Neutrophil (primary cell): ENCODE measurements around the gene PTPRN2.

Source experiments
- H3K27ac ChIP-seq: fragments of 200-600 bp; sonication (generic); 2 replicates; pipeline ENCODE4 v1.5.1; 2016; ENCODE audit warnings: mild to moderate bottlenecking, moderate library complexity
- H3K27me3 ChIP-seq: fragments of 200-600 bp; sonication (generic); 2 replicates; pipeline ENCODE4 v1.6.0; 2016; ENCODE audit warnings: mild to moderate bottlenecking
- H3K36me3 ChIP-seq: fragments of 200-600 bp; sonication (generic); 2 replicates; pipeline ENCODE4 v1.5.1; 2017
- H3K4me1 ChIP-seq, 2 experiments: fragments of 200-600 bp in 1 of 2; sonication (generic) in 1 of 2; 1 replicate in 1 of 2; 2 replicates in 1 of 2; pipeline versions ENCODE4 v1.5.1 to v1.6.1; 2013 to 2016; ENCODE audit warnings: low read depth in 1 of 2, low read length in 1 of 2, mild to moderate bottlenecking in 1 of 2, moderate library complexity in 1 of 2; ENCODE audit not compliant: control insufficient read depth in 1 of 2, insufficient read depth in 1 of 2
- H3K4me3 ChIP-seq, 2 experiments: fragments of 200-600 bp in 1 of 2; sonication (generic) in 1 of 2; 1 replicate in 1 of 2; 2 replicates in 1 of 2; pipeline ENCODE4 v1.5.1; 2013 to 2016; ENCODE audit warnings: low read depth in 1 of 2, low read length in 1 of 2, mild to moderate bottlenecking in 1 of 2, moderate library complexity in 1 of 2
- H3K9me3 ChIP-seq: fragments of 200-600 bp; sonication (generic); 2 replicates; pipeline ENCODE4 v1.5.1; 2016
- CTCF ChIP-seq: fragments of 200-600 bp; sonication (generic); IDR thresholded peaks from 2 replicates; pipeline ENCODE4 v1.5.1; 2016; ENCODE audit warnings: antibody characterized with exemption

Gene PTPRN2

GRCh38 chr7:158241919-158242318 lies 345.7 kb downstream of the PTPRN2 start:
- no peak for TF ChIP-seq CTCF
- no peaks in the 10 kb centered on the region for H3K9me3 ChIP-seq
- no peaks in the 10 kb centered on the region for H3K36me3 ChIP-seq
- no peak overlapping the region for H3K4me3 ChIP-seq
- H3K4me1 ChIP-seq = no peaks in the 10 kb centered on the region
- no peaks in the 10 kb centered on the region for H3K27me3 ChIP-seq
- H3K27ac ChIP-seq = no peak overlapping the region

DNA sequence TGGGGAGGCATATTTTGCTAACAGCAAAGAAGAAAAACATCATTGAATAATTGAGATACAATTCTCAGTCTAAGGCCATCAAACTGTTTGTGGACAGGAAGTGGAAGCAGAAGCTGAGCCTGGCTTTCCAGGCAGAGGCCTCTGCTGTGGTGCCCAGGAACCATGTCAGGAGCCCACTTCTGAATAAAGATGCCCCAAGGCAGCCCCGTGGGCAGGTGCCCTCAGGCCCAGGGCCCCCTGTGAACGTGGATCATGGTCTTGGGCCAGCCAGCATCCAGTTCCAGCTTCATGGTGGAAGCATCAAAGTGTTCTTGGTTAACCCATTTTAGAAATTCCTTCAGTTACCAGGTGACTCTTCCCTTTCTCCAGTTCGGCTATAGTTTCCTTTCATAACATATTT lies 346.8 kb downstream of the PTPRN2 start:
- Histone ChIP-seq H3K9me3 (no peaks in the 10 kb centered on the region), H3K27me3 (no peaks in the 10 kb centered on the region), H3K4me1 (no peaks in the 10 kb centered on the region), H3K36me3 (no peaks in the 10 kb centered on the region), H3K27ac (no peak overlapping the region), H3K4me3 (no peak overlapping the region)
- TF ChIP-seq CTCF = no peak

DNA sequence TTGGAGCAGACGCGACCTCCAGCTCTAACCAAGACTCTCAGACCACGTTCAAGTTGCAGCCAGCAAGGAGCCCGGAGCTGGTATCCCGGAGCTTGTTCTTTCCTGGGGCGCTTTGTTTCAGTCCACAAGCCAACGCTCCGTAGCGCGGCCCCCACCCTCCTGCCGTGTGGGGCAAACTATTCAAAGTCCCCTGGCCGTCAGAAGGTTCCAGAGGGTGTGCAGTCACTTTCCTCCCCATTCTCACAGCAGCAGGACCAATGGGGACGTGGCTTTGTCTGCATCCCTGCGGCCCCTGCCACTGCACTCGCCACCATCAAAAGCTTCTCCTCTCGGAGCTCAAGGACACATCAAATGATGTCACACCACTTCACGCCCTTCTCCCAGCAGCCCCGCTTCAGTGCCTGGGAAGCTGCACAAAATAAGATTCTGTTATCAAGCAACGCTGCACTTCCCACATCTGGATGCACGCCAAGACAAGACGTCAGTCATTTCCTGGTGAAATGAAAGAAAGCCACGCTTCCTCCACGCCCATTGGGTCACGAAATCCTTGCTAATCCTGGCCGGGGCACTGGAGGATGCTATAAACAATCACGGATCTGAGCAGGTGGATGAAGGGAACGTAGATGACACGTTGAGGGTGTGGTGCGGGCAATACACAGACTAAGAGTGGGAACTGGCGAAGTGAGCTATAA lies 348.2 kb downstream of the PTPRN2 start:
- H3K36me3 ChIP-seq = no peaks in the 10 kb centered on the region
- H3K9me3 ChIP-seq = no peaks in the 10 kb centered on the region
- no peak for TF ChIP-seq CTCF
- H3K4me1 ChIP-seq = no peaks in the 10 kb centered on the region
- no peak overlapping the region for H3K27ac ChIP-seq
- H3K27me3 ChIP-seq = no peaks in the 10 kb centered on the region
- H3K4me3 ChIP-seq = no peak overlapping the region

GRCh38 chr7:158238616-158239289 lies 348.9 kb downstream of the PTPRN2 start:
- no peaks in the 10 kb centered on the region for H3K27me3 ChIP-seq
- no peak overlapping the region for H3K4me3 ChIP-seq
- H3K4me1 ChIP-seq = no peaks in the 10 kb centered on the region
- H3K27ac ChIP-seq = no peak overlapping the region
- TF ChIP-seq CTCF = no peak
- H3K9me3 ChIP-seq = no peaks in the 10 kb centered on the region
- no peaks in the 10 kb centered on the region for H3K36me3 ChIP-seq

DNA sequence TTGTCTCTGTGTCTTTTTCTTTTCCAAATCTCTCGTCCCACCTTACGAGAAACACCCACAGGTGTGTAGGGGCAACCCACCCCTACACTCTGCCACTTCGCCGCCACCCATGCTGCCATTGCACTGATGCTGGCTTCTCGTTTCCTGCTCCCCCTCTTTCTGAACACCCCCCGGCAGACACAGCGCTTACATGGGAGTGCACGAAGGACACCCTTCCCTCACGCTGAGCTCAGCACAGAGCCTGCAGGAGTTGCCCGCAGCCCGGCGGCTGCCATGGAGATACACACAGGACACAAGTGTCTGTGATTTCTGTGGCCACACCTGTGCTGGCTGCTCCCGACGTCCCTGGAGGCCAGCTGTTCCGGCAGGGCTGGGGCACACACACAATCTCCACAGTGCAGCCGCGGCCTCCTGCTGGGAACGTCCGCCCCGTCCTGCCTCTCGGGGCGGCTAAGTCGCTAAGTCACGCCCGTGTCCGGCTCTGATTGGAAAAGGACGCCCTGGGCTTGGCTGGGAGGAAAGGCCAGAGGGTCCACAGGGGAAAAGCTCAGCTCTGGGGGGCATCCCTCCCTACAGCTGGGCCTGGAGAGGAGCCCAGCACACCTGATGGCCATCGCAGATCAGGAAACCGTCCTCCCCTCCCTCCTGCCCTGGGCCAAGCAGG lies 349.8 kb downstream of the PTPRN2 start:
- no peaks in the 10 kb centered on the region for H3K4me1 ChIP-seq
- H3K27me3 ChIP-seq = no peaks in the 10 kb centered on the region
- no peaks in the 10 kb centered on the region for H3K36me3 ChIP-seq
- no peaks in the 10 kb centered on the region for H3K9me3 ChIP-seq
- no peak overlapping the region for H3K4me3 ChIP-seq
- no peak for TF ChIP-seq CTCF
- H3K27ac ChIP-seq = no peak overlapping the region
